SHP77 treated with DMSO at 0.1 percent for 48 hours (cell line): ENCODE results near the gene ARSG.
A peak's percentile ranks its signal among the peaks of the same experiment; 100 is the strongest.
"Not testable (repeated sequence)": the region's sequence is repeated elsewhere in the genome, so short reads cannot be mapped to it uniquely, and the experiment has no call there.

Experiments used
- DNase-seq: peaks from one replicate; lab custom pipeline; 2025; lab: John Stamatoyannopoulos, UW

ARSG gene

DNA sequence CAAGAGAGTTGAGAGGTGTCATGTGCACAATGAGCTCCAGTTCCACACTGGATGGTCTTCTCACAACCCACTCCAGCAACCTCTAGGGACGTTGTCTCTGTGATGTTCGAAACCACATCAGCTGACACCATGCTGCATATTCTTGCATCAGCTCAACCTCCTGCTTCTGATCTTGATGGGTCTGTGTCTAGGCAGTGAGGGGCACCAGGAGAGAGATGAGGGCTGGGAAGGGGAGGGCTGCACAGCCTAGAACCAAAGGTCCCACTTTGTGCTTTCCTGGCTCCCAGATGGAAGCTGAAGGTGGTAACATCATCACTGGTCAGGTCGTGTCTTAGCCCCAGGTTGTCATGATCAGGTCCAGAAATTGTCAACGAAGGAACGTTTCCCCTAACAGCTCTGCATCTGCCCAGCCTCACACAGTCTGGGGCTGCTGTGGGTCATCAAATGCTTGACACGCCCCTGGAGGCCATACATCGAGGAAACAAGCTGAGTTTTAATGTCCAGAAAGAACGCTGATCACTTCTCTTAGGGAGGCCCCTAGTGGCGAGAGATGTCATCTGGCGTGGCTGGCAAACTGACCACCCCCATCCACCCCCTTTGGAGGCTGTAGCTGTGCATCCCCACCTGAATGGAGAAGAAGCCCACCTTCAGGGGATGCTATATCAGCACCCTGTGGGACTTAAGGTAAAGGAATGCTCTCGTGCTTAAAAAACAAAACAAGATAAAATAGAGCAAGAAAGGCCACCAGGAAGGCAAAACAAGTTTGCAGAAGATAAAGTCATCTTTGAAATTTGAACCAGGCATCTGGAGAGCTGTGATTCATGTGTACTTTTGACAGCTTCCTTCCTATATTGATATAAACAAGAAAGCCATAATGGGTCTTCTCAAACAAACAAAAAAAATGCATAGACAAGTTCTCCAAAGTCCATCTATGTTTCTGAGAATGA lies 107.7 kb downstream of the ARSG start:
- peak; percentile 41 for DNase-seq

DNA sequence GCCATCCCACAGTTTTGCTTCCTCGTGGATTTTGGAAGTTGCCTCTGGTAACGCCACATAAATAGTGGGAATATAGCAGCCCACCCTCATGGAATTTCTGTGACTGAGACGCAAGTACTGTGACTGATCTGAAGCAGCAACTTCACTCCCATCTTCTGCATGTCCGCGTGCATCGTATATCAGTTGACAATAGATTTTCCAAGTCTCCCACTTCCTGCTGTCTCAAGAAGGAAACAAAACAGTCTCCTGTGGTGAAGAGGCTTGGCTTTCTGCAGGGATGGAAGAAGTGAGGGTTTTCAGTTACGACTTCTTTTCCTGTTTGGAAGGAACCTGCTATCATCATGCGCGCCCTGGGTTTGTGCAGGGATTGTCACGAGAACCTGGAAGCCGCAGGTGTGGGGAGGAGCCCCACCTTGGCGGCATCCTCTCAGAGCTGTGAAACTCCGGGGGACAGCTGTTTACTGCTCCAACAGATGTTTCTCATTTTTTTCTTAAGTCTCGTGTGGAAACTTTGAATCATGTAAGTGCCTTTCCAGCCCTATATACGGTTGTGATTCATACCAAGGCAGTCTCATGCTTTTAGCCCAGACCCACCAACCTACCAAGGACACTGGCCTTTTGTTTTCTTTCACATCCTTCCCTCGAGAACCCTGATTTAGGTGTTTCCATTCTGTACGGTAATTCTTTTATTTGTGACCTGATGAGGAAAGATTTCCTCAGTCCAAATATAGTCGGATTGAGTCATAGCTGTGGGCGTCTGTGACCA lies 108.5 kb downstream of the ARSG start:
- no peak for DNase-seq

DNA sequence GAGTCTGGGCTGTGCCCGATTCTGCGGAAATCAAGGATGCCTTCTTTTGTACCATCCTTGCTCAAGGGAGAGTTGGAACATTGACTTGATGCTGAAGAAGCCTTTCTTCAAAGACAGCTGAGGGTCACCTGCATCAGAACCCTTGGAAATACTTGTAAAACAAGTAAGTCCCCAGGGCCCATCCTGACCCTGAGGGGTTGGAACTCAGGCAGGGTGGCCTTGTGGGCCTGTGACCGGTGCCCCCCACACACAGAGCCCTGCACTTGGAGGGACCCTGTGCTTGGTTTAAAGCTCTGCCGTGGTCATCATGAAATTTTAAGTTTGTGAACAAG lies 109.1 kb downstream of the ARSG start:
- DNase-seq = no peak

DNA sequence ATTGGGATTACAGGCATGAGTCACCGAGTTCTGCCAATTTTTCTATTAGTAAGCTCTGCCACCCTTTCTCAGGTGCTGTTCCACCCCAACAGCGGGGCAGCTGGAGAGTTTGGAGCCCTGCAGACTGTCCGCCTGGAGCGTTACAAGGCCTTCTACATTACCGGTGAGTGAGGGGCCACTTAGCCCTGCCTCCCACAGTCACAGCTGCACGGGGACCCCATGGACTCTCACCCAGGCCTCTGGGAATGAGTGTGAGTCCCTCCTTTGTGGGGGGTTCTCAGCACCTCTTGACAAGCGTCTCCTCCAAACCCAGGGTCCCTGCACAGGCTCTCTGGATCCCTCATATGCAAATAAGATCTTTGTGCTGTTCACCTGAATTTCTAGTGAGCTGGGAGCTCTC lies 110.0 kb downstream of the ARSG start:
- DNase-seq = no peak

DNA sequence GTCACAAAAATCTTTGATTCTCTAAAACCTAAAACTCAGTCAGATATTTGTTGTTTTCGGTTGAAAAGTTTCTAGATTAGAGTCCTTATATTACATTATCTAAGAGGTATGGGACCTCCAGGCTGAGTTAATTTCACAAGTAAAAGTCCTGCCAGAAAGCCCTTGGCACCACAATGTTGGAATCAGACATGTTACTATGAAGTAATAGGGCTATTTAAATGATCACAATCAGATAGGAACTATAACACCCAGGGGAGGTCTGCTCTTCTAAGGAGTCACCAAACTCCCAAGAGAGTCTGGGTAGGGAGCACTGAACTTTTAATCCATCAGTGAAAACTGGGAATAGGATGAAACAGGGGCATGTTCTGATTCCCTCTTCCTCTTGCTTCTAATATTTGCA lies 111.8 kb downstream of the ARSG start:
- no peak for DNase-seq

DNA sequence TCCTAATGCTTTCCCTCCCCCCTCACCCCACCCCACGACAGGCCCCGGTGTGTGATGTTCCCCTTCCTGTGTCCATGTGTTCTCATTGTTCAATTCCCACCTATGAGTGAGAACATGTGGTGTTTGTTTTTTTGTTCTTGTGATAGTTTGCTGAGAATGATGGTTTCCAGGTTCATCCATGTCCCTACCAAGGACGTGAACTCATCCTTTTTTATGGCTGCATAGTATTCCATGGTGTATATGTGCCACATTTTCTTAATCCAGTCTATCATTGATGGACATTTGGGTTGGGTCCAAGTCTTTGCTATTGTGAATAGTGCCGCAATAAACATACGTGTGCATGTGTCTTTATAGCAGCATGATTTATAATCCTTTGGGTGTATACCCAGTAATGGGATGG lies 112.5 kb downstream of the ARSG start:
- DNase-seq = not testable (repeated sequence)

DNA sequence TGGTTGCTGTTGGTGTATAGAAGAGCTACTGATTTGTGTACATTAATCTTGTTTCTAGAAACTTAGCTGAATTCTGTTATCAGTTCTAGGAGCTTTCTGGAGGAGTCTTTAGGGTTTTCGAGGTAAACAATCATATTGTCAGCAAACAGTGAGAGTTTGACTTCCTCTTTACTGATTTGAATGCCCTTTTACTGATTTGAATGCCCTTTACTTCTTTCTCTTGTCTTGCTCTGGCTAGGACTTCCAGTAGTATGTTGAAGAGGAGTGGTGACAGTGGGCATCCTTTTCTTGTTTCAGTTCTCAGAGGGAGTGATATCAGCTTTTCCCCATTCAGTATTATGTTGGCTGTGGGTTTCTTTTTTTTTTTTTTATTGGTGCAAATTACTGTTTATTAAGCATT lies 116.4 kb downstream of the ARSG start:
- not testable (repeated sequence) for DNase-seq

DNA sequence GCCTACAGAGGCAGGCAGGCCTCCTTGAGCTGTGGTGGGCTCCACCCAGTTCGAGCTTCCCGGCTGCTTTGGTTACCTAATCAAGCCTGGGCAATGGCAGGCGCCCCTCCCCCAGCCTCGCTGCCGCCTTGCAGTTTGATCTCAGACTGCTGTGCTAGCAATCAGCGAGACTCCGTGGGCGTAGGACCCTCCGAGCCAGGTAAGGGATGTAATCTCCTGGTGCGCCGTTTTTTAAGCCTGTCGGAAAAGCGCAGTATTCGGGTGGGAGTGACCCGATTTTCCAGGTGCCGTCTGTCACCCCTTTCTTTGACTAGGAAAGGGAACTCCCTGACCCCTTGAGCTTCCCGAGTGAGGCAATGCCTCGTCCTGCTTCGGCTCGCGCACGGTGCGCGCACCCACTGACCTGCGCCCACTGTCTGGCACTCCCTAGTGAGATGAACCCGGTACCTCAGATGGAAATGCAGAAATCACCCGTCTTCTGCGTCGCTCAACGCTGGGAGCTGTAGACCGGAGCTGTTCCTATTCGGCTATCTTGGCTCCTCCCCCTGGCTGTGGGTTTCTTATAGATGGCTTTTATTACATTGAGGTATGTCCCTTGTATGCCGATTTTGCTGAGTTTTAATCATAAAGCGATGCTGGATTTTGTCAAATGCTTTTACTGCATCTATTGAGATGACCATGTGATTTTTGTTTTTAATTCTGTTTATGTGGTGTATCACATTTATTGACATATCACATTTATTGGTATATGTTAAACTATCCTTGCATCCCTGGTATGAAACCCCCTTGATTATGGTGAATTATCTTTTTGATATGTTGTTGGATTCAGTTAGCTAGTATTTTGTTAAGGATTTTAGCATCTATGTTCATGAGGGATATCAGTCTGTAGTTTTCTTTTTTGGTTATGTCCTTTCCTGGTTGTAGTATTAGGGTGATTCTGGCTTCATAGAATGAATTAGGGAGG lies 122.6 kb downstream of the ARSG start:
- DNase-seq = not testable (repeated sequence)

DNA sequence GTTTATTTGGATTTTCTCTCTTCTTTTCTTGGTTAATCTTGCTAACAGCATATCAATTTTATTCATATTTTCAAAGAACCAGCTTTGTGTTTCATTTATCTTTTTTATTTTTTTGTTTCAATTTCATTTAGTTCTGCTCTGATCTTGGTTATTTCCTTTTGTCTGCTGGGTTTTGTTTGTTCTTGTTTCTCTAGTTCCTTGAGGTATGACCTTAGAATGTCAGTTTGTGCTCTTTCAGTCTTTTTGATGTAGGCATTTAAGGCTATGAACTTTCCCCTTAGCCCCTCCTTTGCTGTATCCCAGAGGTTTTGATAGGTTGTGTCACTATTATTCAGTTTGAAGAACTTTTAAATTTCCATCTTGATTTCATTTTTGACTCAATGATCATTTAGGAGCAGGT lies 123.6 kb downstream of the ARSG start:
- DNase-seq = not testable (repeated sequence)

DNA sequence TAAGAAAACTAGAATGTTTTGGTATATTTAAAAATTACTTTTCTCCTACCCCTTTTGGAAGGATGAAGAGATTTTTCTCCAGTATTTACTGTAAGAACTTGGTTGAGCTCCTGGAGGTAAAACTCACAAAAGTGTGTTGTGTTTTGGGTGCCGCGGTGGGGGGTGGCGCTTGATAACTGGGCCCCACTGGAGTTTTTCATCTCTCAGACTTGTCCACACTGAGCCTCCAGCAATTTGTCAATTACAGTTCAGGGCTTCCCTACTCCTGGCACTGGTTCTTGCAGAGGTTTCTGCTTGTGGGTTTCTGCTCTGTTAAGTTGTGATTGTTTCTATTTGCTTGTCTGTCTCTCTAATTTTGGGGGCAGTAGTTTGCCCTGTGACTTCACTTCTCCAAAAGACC lies 126.0 kb downstream of the ARSG start:
- DNase-seq = no peak

DNA sequence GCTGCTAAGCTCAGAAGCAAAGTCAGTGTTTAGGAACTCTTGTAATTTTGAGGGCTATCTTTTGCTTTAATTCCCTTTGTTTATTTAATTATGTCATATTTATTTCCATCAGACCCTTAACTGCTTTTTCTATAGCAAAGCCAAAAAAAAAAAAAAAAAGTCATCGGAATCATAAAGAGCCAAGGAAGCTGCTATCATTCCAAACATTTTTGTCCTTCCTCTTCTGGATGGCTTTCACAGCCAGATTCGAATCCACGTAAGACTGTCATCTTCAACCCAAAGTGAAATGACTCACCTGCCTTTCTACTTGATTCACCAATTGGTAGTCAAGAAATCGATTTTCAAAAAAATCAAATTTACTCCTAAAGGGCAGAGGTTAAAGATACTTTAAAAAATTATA lies 127.6 kb downstream of the ARSG start:
- no peak for DNase-seq

DNA sequence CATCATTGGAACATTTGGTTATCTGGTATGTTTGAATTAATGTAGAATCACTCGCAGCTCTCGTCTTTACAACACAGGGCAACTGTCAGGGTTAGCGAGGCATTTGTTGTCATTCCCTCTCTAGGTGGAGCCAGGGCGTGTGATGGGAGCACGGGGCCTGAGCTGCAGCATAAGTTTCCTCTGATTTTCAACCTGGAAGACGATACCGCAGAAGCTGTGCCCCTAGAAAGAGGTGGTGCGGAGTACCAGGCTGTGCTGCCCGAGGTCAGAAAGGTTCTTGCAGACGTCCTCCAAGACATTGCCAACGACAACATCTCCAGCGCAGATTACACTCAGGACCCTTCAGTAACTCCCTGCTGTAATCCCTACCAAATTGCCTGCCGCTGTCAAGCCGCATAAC lies 128.8 kb downstream of the ARSG start:
- no peak for DNase-seq

DNA sequence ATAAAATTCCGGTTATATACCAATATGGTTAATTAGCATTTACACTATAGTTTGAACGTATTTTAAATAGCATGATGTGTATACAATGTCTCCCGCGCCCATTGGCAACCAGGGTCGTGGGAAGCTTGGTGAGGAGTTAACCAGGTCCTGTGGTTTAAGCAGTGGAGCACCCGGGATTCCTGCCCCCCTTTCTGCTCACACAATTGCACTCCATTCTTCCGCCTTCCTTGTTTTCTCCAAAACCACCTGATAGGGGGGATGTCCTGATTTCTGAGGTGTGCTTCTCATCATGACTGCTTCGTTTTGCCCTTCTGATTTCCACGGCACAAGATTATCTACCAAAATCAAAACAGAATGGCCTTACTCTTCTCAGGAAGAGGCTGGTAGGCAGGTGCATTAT lies 130.2 kb downstream of the ARSG start:
- no peak for DNase-seq

DNA sequence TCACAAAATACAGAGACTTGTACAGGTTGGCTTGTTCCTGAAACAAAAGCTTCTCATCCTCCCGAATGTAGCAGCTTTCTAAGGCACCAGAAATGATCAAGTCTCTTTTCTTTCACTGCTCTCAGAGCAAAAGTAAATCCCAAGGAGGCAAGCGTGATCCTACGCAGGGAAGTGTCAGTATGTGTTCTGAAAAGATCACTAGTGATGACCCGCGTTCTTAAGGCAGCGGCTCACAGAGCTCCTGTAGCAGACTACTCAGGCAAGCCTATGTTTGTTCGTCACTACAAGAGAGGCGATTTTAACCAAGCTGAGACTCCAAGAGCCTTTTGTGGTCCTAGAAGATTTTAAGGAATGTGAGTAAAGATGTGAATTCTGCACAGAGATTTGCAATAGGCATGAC lies 131.5 kb downstream of the ARSG start:
- DNase-seq = no peak

DNA sequence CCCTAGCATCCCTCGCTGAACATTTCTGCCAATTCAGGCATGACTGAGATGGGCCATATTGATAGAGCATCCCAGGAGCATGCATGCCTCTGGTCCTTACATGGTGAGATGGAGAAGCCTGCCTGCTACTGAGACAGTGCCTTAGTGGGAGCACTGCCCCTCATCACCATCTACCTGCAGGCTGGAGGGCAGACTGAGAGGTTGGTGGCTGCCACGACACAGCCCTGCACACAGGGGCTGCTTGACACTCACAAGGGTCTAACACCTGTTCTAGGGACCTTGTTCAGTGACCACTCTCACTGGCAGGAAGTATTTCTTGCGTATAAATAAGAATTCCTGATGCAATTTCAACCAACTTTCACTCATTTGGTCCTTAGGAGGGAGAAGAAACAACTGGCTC lies 132.0 kb downstream of the ARSG start:
- DNase-seq = no peak

DNA sequence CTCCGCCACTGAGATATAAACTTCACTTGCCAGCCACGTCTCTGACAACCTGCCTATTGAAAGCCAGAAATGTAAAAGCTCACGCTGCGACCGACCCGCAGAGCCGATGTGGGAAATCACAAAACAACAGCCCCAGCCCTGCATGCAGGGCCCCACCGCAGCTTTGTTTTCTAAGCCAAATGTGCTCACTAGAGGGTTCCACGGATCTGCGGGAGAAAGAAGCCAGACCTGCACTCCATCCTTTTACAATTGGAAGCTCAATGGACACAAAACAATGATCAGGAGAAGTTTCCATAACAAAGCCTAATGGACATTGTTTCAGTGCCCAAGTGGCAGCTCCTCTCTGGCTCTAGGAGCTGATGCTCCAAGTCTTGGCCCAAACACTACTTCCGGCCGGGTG lies 132.9 kb downstream of the ARSG start:
- DNase-seq = no peak

DNA sequence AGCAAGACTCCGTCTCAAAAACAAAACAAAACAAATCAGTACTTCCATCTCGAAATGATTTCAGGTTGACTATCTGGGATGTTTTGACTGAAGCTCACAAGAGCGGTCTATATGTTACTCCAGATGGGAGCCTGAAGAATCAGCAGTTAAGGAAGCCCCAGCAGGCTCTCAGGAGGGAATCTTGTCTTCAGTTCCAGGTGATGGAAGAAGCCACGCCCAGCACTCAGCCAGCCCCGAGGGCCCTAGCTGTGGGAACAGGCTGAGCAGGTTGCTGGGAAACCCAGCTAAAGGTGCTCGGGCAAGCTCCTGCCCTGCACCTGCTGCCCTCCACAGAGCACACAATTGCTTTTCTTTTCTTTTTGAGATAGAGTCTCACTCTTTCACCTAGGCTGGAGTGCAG lies 133.6 kb downstream of the ARSG start:
- no peak for DNase-seq

DNA sequence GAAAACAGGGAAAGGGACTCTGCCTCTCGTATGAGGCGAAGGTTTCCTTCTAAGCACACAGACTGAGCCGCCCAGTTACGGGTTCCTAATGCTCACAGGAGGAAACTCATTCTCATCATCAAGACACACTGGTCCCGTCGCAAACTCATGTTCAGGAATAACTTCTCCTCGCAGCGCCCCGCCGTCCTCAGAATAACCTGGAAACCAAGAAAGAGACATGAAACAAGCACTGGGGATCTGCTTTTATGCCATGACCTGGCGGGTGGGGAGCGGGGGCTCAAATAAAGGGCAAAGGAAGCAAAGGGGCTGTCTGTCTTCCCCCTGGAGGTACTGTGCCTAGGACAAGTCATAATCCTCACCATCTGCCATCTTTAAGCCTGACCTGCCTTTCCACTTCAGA lies 134.7 kb downstream of the ARSG start:
- DNase-seq = no peak

DNA sequence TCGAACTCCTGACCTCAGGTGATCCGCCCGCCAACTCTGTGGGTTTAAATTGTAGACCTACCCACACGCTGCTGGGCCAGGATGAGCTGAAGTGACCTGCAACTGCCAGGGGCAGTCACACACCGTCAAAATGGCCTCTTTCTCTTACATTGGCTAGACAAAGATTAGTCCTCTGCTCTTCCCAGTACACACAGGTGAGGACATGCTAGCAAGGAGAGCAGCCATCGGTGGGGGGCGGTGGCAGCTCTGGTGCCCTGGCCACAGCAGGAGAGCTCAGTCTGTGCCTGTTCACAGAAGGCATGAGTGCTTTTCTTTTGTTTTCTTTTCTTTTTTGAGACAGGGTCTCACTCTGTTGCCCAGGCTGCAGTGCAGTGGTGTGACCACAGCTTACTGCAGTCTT lies 136.3 kb downstream of the ARSG start:
- DNase-seq = no peak

DNA sequence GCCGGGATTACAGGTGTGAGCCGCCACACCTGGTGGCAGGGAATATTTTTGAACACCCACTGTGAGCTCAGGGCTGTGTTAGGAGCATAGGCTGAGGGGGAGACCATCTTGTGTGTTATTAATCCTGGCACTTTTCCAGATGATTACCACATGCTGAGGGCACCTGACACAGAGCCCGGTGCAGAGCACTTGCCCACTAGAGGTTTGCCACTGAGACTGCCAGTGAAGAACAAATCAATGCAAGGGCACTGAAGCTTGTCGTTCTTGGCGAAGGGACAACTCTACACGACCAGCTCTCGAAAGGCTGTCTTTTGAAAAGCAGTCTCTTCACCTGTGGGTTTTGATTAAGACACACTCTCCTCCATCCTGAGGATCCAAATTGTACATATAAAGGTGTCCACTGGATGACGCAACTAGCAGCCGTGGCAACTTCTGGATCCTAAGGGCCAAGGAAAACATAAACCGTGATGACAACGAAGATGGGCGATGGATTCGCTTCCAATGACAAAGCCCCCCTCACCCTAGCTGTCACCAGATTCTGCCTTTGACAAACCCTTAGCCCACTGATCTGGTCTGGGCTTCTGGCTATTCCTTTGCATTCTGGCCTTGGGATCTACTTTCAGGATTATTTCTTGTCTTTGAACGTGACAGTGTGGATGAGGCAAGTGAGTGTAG lies 137.3 kb downstream of the ARSG start:
- no peak for DNase-seq

DNA sequence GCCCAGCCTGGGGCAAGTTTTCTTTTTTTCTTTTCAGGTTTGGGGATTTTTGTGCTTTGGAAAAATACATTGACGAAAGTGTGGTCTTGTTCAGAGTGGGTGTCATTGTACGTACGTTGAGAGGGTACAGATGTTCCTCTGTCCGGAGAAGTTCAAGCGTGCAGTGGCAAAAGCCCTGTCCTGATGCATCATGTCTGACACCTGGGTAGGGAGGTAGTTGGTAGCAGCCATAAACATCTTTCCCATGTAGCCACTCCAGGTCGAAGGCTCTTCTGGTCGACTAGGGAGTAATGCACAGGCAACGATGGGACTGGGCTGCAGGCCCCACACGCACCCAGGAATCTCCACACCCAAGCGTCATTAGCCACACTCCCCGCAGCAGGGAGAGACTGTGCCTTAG lies 138.6 kb downstream of the ARSG start:
- no peak for DNase-seq
